Inflammatory macrophage (primary cell): Measurements from ENCODE around the gene UBR2.
"Not testable (repeated sequence)": the region's sequence is repeated elsewhere in the genome, so short reads cannot be mapped to it uniquely, and the experiment has no call there.

Experiments
- DNase-seq, 2 donors: peaks; one replicate each; pipeline ENCODE4 v3.0.0-alpha.2; 2020 to 2022

Gene UBR2

GRCh38 chr6:42555477-42556457 is 8.1 kb upstream of the UBR2 start:
- no peak for DNase-seq

DNA sequence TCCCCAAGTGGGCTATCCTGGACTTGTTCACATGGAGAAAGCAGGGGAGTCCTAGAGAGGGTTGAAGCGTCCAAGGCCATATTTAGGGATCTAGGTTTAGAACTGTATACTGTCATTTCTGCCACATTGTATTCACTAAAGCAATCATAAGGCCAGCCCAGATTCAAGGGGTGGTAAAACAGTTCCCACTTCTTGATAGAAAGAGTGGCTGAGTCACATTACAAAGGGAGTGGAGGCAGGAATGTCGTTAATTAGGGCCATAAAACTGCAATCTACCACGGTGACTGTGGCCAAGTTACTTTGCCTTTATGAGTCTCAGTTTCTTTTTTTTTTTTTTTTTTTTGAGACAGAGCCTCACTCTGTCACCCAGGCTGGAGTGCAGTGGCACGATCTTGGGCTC is 7.4 kb upstream of the UBR2 start:
- DNase-seq: no peak

DNA sequence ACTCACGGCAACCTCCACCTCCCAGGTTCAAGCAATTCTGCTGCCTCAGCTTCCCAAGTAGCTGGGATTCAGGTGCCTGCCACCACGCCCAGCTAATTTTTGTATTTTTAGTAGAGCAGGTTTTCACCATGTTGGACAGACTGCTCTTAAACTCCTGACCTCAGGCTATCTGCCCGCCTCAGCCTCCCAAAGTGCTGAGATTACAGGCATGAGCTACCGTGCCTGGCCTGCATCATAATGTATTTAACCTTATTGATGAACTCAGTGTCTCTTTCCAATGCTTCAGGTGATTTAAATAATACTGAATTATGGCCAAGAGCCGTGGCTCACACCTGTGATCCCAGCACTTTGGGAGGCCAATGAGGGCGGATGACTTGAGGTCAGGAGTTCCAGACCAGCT is 4.6 kb upstream of the UBR2 start:
- DNase-seq: not testable (repeated sequence)

GRCh38 chr6:42561986-42562385 is 1.8 kb upstream of the UBR2 start:
- no peak for DNase-seq

DNA sequence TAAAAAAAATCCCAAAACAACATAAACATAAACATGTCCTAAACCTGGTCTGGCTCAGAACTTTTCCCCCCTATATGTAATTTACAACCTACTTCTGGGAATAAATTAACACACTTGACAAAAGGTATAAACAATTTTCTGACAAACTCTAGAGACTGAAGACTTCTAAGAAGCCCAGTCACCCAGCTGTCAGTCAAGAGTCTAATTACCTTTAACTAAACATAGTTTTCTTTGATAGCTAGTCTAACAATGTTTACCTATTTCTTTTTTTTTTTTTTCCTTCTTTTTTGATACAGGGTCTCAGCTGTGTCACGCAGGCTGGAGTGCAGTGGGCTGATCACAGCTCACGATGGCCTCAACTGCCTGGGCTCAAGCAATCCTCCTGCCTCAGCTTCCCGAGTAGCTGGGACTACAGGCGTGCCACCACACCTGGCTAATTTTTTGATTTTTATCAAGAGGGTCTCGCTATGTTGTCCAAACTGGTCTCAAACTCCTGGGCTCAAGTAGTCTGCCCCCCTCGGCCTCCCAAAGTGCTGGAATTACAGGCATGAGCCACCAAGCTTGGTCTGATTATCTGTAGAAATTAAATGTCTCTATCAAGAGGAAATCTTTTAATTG is 932 bp upstream of the UBR2 start:
- DNase-seq: no peak

GRCh38 chr6:42564506-42564825 is 637 bp downstream of the UBR2 start:
- no peak for DNase-seq

DNA sequence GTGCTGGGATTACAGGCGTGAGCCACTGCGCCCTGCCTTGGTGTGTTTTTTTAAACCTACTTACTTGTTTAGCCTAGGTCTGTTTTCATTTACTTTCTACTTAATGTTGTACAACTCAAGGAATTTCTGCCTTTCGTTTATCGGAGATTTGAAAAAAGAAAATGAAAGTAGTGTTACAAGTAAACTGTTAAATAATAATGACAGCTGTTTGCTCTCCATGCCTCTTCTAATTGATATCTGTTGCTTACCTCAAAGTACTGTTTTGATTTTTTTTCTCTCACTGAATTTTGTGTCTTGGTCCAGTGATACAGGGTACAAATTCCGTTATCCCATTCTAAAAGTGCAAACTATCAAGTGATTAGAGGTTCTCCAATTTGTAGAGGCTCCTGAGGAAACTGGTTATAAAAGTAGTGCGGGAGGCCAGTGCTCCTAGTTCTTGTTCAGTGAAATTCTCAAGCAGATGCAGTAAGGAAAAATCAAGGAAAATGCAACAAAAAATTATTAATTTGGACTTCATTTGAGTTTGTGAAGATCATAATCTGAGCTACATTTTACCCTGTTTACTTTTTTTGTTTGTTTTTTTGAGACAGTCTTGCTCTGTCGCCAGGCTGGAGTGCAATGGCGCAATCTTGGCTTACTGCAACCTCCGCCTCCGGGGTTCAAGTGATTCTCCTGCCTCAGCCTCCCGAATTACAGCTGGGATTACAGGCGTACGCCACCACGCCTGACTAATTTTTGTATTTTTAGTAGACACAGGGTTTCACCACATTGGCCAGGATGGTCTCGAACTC is 2.2 kb downstream of the UBR2 start:
- DNase-seq: peak in 1 of 2 donors; percentile 2

DNA sequence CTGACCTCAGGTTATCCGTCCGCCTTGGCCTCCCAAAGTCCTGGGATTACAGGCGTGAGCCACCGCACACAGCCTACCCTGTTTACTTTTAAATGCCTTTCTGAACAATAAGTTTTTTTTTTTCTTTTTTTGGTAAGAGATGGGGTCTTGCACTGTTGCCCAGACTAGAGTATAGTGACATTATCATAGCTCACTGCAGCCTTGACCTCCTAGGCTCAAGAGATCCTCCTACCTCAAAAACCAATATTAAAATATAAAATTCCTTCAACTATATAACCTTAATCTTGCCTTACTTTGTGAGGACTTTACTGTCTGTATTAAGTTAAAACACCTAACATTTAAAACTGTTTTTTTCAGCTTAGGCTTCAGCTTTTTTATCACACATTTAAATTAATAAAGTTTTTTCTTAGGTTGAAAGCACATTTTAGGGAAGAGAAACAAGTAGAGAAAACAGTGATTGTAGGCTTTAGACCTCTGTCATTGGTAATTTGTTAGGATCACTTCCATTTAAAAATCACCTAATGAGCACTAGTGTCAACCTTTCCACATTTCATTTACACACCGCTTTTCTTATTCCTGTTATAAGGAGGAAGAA is 2.9 kb downstream of the UBR2 start:
- DNase-seq: no peak

- DNase-seq: not testable (repeated sequence)
These were observed 3.4 kb downstream of the UBR2 start for GRCh38 chr6:42567237-42567636.

DNA sequence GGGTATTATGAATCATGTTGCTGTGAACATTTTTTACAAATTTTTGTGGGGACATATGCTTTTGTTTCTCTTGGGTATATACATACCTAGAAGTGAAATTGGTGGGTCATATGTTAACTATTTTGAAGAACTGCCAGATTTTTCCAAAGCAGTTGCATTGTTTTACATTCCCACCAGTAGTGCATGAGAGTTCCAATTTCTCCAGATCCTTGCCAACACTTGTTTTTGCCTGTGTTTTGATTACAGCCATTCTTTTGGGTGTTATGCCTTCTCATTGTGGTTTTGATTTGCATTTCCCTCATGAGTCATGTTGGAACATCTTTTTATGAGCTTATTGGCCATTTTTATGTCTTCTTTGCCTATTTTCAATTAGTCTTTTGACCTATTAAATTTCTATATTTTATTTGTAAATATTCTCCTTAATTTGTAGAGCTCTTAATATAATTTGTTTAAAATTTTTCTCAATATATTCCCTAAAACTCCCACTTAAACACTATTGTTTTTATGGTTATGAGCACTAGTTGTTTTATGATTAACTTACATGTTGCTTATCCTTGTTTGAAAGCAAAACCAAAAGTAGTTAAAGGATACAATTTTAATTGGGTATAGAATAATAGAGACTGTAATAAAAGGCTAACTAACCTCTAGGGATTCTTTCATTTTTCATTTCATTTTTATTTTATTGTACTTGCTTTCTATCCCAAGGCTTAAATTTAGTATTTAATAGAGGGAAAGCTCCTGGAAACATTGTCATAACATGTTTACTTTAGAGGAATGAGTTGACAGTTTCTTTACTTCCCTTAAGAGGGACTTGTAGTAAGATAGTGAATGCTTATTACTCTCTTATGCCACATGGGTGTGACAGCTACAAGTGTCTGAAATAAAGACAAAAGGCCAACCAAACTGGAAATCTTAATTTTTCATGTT is 5.5 kb downstream of the UBR2 start:
- peak; percentile 38 to 64 for DNase-seq

DNA sequence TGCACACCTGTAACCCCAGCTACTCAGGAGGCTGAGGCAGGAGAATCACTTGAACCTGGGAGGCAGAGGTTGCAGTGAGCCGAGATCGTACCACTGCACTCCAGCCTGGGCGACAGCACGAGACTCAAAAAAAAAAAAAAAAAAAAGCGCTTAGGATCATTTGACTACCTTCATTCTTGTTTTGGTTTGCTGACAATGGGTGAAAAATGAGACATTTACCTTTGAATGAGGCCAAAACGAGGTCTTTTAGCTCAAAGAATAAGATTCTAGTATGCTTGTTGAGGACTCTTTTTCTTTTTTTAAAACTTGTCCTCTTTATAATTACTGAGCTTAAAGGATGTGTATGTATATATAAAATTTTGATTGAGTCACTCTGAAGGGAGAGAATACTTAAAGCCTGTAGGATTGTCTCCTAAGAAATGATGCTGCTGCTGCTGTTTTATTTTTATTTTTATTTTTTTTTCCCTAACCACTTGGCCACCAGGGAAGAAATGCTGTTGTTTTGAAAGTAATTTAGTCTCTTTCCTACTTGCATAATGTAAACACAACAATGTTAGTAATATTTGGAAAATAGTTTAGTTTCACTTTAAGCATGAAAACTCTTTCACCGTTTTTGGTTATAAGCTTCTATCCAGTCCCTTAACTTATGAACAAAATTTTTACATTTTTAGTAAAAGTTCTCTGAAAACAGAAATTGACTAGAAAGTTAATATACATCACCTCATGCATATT is 7.9 kb downstream of the UBR2 start:
- DNase-seq: no peak

GRCh38 chr6:42572523-42572922 is 8.7 kb downstream of the UBR2 start:
- peak; percentile 24 to 35 for DNase-seq

DNA sequence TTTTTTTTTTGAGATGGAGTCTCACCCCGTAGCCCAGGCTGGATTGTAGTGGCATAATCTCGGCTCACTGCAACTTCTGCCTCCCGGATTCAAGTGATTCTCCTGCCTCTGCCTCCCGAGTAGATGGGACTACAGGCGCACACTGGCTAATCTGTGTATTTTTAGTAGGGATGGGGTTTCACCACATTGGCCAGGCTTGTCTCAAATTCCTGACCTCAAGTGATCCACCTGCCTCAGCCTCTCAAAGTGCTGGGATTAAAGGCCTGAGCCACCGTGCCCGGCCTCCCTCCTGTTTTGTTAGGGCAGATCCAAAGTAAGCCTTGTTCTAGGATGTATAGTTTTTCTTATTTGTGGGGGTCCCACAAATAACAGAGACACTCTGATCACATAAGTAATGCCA is 12.7 kb downstream of the UBR2 start:
- DNase-seq: not testable (repeated sequence)

DNA sequence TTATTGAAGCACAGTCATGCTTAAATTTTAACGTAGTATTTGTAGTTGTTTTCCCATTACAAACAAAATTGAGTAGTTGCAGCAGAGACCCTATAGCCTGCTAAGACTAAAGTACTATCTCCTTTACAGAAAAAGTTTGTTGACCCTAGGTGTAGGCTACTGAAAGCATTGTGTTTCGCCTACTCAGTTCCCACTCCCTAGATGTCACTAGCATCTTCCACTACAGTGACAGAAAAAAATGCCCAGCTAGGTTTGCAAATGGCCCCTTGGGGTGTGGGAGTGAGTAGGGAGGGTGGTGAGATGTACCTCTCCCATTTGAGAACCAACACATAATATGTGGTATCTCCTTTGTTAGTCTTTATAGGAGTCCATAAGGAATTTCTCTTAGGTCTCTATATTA is 34.5 kb downstream of the UBR2 start:
- DNase-seq: no peak

DNA sequence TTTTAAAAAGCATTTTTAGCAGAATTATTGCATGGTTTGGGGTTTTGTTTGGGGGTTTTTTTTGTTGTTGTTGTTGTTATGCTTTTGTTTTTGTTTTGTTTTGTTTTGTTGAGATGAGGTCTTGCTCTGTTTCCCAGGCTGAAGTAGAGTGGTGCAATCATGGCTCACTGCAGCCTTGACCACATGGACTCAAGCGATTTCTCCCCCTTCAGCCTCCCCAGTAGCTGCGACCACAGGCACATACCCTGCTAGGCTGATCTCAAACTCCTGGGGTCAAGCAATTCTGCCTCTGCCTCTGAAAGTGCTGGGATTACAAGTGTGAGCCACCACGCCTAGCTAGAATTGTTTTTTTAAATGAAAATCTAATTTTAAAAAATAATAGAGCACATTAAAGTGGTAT is 35.7 kb downstream of the UBR2 start:
- no peak for DNase-seq

GRCh38 chr6:42604150-42604549 is 40.3 kb downstream of the UBR2 start:
- no peak for DNase-seq

DNA sequence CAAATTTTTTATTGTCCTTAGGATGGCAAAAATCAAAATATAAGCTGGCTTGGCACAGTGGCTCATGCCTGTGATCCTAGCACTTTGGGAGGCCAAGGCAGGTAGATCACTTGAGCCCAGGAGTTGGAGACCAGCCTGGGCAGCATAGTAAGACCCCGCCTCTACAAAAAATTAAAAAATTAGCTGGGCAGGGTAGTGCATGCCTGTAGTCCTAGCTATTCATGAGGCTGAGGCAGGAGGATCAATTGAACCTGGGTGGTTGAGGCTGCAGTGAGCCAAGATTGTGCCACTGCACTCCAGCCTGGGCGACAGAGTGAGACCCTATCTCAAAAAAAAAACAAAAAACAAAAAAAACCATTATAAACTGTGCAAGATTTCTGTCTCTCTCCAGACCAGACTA is 40.9 kb downstream of the UBR2 start:
- not testable (repeated sequence) for DNase-seq

- DNase-seq: no peak
These were observed 46.6 kb downstream of the UBR2 start for GRCh38 chr6:42610416-42610815.

DNA sequence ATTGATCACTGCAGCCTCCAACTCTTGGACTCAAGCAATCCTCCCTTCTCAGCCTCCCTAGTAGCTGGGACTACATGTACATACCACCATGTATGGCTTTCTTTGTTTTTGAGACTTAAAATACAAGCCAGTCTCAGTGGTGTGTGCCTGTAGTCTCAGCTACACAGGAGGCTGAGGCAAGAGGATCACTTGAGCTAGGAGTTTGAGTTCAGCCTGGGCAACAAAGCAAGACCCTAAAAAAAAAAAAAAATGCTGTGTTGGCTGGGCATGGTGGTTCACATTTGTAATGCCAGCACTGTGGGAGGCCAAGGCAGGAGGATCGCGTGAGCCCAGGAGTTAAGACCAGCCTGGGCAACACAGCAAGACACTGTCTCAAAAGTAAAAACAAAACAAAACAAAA is 51.7 kb downstream of the UBR2 start:
- no peak for DNase-seq

DNA sequence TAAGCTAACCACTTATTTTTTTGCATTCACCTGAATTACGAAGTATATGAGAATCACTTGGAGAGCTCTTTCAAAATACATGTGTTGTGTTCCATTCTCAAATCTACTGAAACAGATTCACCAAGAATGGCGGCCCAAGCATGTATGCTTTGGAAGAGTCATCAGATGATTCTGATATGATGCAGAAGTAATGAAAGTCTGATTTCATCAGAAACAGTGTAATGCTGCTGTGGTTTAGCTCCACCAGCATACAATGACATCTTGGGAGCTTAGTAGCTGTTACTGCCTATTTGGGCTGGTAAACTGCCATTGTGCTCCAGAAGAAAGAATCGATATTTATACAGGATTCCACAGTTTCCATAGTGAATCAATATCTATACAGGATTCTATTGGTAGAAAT is 52.9 kb downstream of the UBR2 start:
- DNase-seq: no peak

- DNase-seq: no peak
These were observed 54.3 kb downstream of the UBR2 start for GRCh38 chr6:42618105-42618504.
